Mucosa of rectum (tissue), 2 donors: ENCODE results near the gene POLR3GL.

ENCODE experiments used
- H3K27ac ChIP-seq, 2 donors: one replicate each; pipeline ENCODE4 v1.7.0; 2013; ENCODE audit warnings: inconsistent platforms in 2 of 2, low read depth in 2 of 2, low read length in 2 of 2
- H3K27me3 ChIP-seq, 2 donors: one replicate each; pipeline ENCODE4 v1.7.0; 2013; ENCODE audit warnings: low read length in 2 of 2; ENCODE audit not compliant: control insufficient read depth in 2 of 2, insufficient read depth in 2 of 2
- H3K36me3 ChIP-seq, 2 donors: one replicate each; pipeline ENCODE4 v1.7.0; 2013; ENCODE audit warnings: low read length in 2 of 2; ENCODE audit not compliant: control insufficient read depth in 2 of 2, insufficient read depth in 2 of 2
- H3K4me1 ChIP-seq, 2 donors: one replicate each; pipeline ENCODE4 v1.7.0; 2013; ENCODE audit warnings: low read length in 2 of 2, mild to moderate bottlenecking in 1 of 2; ENCODE audit not compliant: control insufficient read depth in 2 of 2, insufficient read depth in 2 of 2
- H3K4me3 ChIP-seq, 2 donors: one replicate each; pipeline ENCODE4 v1.7.0; 2013; ENCODE audit warnings: low read length in 2 of 2
- H3K9ac ChIP-seq, 2 donors: one replicate each; pipeline ENCODE4 v1.7.0; 2013; ENCODE audit warnings: low read length in 2 of 2, low read depth in 1 of 2, mild to moderate bottlenecking in 1 of 2
- H3K9me3 ChIP-seq, 2 donors: one replicate each; pipeline ENCODE4 v1.7.0; 2013; ENCODE audit warnings: low read length in 2 of 2; ENCODE audit not compliant: control insufficient read depth in 2 of 2
- donor health status: healthy.
- donor health status: Normal muscosa, but diverticular disease.

The POLR3GL gene

DNA sequence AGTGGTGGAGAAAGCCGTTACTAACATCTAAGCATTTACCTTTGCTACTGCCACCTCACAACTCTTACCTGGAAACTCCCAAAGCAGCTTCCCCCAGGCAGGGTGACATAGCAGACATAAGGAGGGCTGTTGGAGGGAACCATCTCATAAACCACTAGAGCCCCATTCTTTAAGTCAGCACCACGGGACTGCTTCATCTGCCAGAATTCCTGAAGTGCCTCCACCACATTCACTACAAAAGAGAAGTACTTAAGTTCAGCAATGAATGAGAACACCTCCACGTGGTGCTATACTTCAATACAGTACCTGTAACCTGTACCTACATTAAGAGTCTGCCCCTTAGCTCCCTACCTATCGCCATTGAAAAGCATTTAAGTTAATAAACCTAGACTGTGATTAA lies 16.9 kb upstream of the POLR3GL start:
- no peaks in the 10 kb centered on the region for H3K9me3 ChIP-seq
- no peak overlapping the region for H3K4me3 ChIP-seq
- no peak overlapping the region for H3K9ac ChIP-seq
- H3K27me3 ChIP-seq, result no peaks in the 10 kb centered on the region
- H3K36me3 ChIP-seq, result peaks cover 0 to 3% of the 10 kb centered on the region in 2 donors
- no peaks in the 10 kb centered on the region for H3K4me1 ChIP-seq
- H3K27ac ChIP-seq, result no peak overlapping the region

GRCh38 chr1:145949219-145949618 lies 15.3 kb upstream of the POLR3GL start:
- no peaks in the 10 kb centered on the region for H3K9me3 ChIP-seq
- H3K27ac ChIP-seq, result no peak overlapping the region
- H3K27me3 ChIP-seq, result no peaks in the 10 kb centered on the region
- H3K4me1 ChIP-seq, result peaks cover under 1 to 2% of the 10 kb centered on the region in 2 donors
- peaks cover 0 to 3% of the 10 kb centered on the region in 2 donors for H3K36me3 ChIP-seq
- H3K9ac ChIP-seq, result no peak overlapping the region
- H3K4me3 ChIP-seq, result no peak overlapping the region

DNA sequence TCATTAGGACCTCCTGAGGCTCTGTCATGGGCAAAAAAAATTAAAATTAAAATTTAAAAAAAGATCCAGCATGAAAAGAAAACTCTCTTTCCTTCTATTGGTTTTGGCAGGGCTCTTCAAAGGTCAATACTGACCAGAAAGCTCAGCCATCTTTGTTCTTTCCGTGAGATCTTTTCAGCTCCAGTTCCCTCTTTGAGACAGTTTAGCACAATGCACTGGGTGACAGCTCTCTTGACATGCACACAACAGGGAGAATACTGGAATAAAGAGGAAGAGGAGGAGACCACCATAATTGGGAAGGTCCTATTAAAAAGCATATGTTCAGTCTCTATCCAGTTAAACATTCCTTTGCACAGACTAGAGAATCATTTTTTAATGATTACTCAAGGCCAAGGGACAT lies 13.0 kb upstream of the POLR3GL start:
- Histone ChIP-seq H3K9me3 (no peaks in the 10 kb centered on the region), H3K4me1 (peaks cover 7 to 17% of the 10 kb centered on the region in 2 donors), H3K27ac (no peak overlapping the region), H3K4me3 (no peak overlapping the region), H3K27me3 (no peaks in the 10 kb centered on the region), H3K36me3 (peaks cover 0 to 1% of the 10 kb centered on the region in 2 donors), H3K9ac (no peak overlapping the region)

DNA sequence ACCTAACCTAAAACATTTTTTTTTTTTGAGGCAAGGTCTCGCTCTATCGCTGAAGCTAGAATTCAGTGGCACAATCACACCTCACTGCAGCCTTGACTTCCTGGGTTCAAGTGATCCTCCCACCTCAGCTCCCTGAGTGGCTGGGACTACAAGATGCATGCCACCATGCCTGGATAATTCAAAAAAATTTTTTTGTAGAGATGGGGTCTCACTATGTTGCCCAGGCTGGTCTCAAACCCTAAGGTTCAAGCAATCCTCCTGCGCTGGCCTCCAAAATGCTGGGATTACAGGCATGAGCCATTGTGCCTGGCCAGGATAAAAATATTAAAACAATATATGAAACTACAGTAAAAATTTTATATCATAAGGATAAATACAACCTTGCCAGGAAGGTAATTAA lies 11.6 kb upstream of the POLR3GL start:
- no peaks in the 10 kb centered on the region for H3K36me3 ChIP-seq
- no peak overlapping the region for H3K4me3 ChIP-seq
- no peaks in the 10 kb centered on the region for H3K27me3 ChIP-seq
- peaks cover 12 to 21% of the 10 kb centered on the region in 2 donors for H3K4me1 ChIP-seq
- no peak overlapping the region for H3K27ac ChIP-seq
- H3K9me3 ChIP-seq, result no peaks in the 10 kb centered on the region
- no peak overlapping the region for H3K9ac ChIP-seq

DNA sequence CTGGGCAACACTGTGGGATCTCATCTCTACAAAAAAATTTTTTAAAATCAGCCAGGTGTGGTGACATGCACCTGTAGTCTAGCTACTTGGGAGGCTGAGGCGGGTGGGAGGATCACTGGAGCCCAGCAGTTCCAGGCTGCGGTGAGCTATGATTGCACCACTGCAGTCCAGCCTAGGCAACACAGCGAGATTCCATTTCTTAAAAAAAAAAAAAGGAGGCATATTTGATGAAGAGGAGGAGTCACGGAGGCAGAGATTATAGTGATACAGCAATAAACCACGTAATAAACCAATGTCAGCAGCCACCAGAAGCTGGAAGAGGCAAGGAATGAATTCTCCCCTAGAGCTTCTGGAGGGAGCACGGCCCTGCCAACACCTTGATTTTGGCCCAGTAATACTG lies 10.6 kb upstream of the POLR3GL start:
- Histone ChIP-seq H3K27me3 (no peaks in the 10 kb centered on the region), H3K4me1 (peaks cover 16 to 29% of the 10 kb centered on the region in 2 donors), H3K4me3 (no peak overlapping the region), H3K36me3 (no peaks in the 10 kb centered on the region), H3K9me3 (no peaks in the 10 kb centered on the region), H3K27ac (no peak overlapping the region), H3K9ac (no peak overlapping the region)

GRCh38 chr1:145955436-145955835 lies 9.1 kb upstream of the POLR3GL start:
- Histone ChIP-seq H3K9ac (no peak overlapping the region), H3K4me3 (no peak overlapping the region)

DNA sequence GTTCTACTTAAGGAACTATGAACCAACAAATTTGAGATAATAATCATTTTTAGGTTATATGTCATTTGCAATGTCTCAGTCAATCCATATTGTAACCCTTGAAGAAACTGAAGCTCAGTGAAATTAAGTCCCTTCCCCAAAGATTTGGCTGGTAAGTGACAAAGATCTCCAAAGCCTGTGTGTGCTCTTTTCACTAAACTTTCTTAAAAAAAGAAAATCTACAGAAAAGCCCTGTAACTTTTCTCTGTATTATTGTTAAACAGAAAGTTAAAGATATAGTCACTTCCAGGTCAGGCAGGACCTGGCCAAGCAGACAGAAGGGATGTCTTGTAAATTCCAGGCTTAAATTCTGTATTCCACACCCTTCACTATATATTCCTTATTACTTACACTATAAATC lies 8.1 kb upstream of the POLR3GL start:
- Histone ChIP-seq H3K9me3 (no peaks in the 10 kb centered on the region), H3K27ac (peak overlapping the region in 1 of 2 donors; percentile 85), H3K4me3 (peak overlapping the region in 1 of 2 donors; percentile 79), H3K27me3 (peaks cover 5 to 18% of the 10 kb centered on the region in 2 donors), H3K9ac (peak overlapping the region; percentile 57 to 68), H3K36me3 (no peaks in the 10 kb centered on the region), H3K4me1 (peaks cover 24 to 41% of the 10 kb centered on the region in 2 donors)

More at GRCh38 chr1:145955436-145955835, 9.1 kb upstream of the POLR3GL start:
- Histone ChIP-seq H3K9me3 (no peaks in the 10 kb centered on the region), H3K4me1 (peaks cover 16 to 32% of the 10 kb centered on the region in 2 donors), H3K27me3 (peaks cover 0 to 9% of the 10 kb centered on the region in 2 donors), H3K36me3 (no peaks in the 10 kb centered on the region), H3K27ac (no peak overlapping the region)

GRCh38 chr1:145956781-145957442 lies 7.6 kb upstream of the POLR3GL start:
- Histone ChIP-seq H3K4me3 (peak overlapping the region; percentile 63 to 79), H3K27ac (peak overlapping the region; percentile 70 to 85), H3K9me3 (no peaks in the 10 kb centered on the region), H3K4me1 (peaks cover 30 to 46% of the 10 kb centered on the region in 2 donors), H3K9ac (peak overlapping the region; percentile 57 to 68), H3K36me3 (no peaks in the 10 kb centered on the region), H3K27me3 (peaks cover 11 to 23% of the 10 kb centered on the region in 2 donors)

DNA sequence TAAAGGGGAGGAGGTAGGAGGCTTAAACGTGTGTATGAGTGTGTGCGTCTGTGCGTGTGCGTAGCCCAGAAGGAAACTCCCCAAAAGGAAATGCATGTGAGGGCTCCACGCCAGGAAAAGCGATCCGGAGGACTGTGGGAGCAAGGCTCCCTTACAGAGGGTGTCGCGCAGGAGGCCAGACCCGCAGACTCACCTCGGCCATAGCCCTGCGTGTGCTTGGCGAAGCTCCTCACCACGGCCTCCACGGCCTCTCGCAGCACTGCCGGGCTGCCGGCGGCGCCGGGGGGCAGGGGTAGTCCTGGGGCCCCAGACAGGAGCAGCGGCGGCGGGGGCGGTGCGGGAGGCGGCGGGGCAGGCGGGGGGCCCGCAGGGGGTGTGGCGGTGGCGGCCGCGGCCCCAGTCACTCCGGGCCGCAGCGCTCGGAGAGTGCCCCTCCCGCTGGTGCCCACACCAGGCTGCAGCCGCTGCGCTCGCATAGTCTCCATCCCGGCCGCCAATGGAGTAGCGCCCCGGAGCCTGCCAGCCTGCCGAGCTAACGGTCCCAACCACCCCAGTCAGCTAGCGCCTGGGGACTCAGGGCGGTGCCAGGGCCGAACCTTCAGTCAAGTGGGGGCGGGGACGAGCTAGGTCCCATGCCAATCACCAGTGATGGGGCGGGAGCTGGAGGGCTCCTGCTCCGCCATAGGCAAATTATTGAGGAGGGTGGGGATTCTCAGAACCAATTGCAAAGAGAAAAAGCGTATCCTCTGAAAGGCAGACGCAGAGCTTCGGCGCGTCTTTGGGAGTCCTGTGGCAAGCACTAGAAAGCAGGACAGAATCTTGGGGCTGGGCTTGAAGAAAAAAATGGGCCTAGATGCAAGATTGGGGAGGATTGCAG lies 6.8 kb upstream of the POLR3GL start, which contains the start of gene LIX1L:
TSS of gene LIX1L (minus strand) at position 575 of the 877 bp plus-strand sequence. CDS start at position 485, 90 bp downstream.
- Histone ChIP-seq H3K9ac (peak within 1 kb of the TSS; percentile 57 to 68), H3K4me1 (peaks cover 34 to 53% of the 10 kb centered on the region in 2 donors), H3K27me3 (peaks cover 14 to 28% of the 10 kb centered on the region in 2 donors), H3K4me3 (peak within 1 kb of the TSS; percentile 63 to 79), H3K27ac (peak within 1 kb of the TSS; percentile 70 to 85), H3K36me3 (no peaks in the 10 kb centered on the region), H3K9me3 (no peaks in the 10 kb centered on the region)

GRCh38 chr1:145958734-145959133 lies 5.8 kb upstream of the POLR3GL start:
- peaks cover 41 to 63% of the 10 kb centered on the region in 2 donors for H3K4me1 ChIP-seq
- no peaks in the 10 kb centered on the region for H3K36me3 ChIP-seq
- peak overlapping the region in 1 of 2 donors; percentile 79 for H3K4me3 ChIP-seq
- peaks cover 14 to 34% of the 10 kb centered on the region in 2 donors for H3K27me3 ChIP-seq
- no peaks in the 10 kb centered on the region for H3K9me3 ChIP-seq
- no peak overlapping the region for H3K9ac ChIP-seq
- no peak overlapping the region for H3K27ac ChIP-seq
